ENCODE measurements around the gene FAM149B1. TPM values are rescaled to one million over a fixed set of nuclear protein-coding genes. Genes with fewer than 3 reads are reported as not detected.

Gene FAM149B1
- total and polyA plus RNA-seq, 2 of the 13 experiments (the other 11 are each of a cell fraction or from before 2014, with no cell fraction given): 9.3 to 16.8 TPM

GRCh38 chr10:73247509-73248258 is 79.8 kb downstream of the FAM149B1 start:
- Histone ChIP-seq H3K36me3 (replicated peaks in 1 of 2; ENCODE audit: control insufficient read depth in 1 of 2, insufficient read depth in 2 of 2, low read length in 2 of 2) (peaks cover 4 to 28% of the 10 kb centered on the region in 2 experiments), H3K27me3 (ENCODE audit: control insufficient read depth in 1 of 2, insufficient read depth in 2 of 2, low read length in 2 of 2) (no peaks in the 10 kb centered on the region; a peak in 1 of 5 replicates), H3K4me1 (ENCODE audit: insufficient read depth, low read length) (peaks cover 50% of the 10 kb centered on the region), H4K20me1 (ENCODE audit: insufficient read depth, low read length) (no peaks in the 10 kb centered on the region), H3K9me3 (ENCODE audit: low read length) (no peaks in the 10 kb centered on the region), H3K79me2 (ENCODE audit: insufficient read depth, low read length) (peaks cover 51% of the 10 kb centered on the region), H3K9ac (ENCODE audit: insufficient read depth, low read depth, low read length) (peak overlapping the region; percentile 81), H3K27ac (ENCODE audit: extremely low read length, insufficient read depth, low read length) (peak overlapping the region; percentile 94), H2AFZ (ENCODE audit: low read length) (no peak overlapping the region), H3K4me3 (replicated peaks in 1 of 3; ENCODE audit: insufficient read depth in 1 of 3, low read depth in 2 of 3, low read length in 3 of 3) (peak overlapping the region; percentile 46 to 97 (median 79)), H3K4me2 (ENCODE audit: low read depth, low read length) (peak overlapping the region; percentile 79)
- DNase-seq (ENCODE audit: low spot score): no peak
- TF ChIP-seq MAFK (conservative IDR thresholded peaks at IDR 0.05 in 1 of 2, IDR thresholded peaks at IDR 0.05 in 1 of 2; ENCODE audit: low read length in 2 of 2) (peak; percentile 38 to 75; a peak in 3 of 4 replicates), ZNF367 (CRISPR knock-in tag; IDR thresholded peaks at IDR 0.05; ENCODE audit: borderline replicate concordance) (no peak), ZNF280B (CRISPR knock-in tag; IDR thresholded peaks at IDR 0.05; ENCODE audit: borderline replicate concordance) (no peak), CTCF (CRISPR knock-in tag; IDR thresholded peaks at IDR 0.05) (no peak), MAFF (IDR thresholded peaks at IDR 0.05; ENCODE audit: low read depth, low read length) (peak; percentile 65), ZBTB37 (CRISPR knock-in tag; IDR thresholded peaks at IDR 0.05) (0 out of 2 replicates have a peak, but pooled peaks have one; percentile 1), BRF2 (CRISPR knock-in tag; IDR thresholded peaks at IDR 0.05) (peak; percentile 14; the same call in 1 of the 2 replicates), ZC3H4 (CRISPR knock-in tag; IDR thresholded peaks at IDR 0.05; ENCODE audit: borderline replicate concordance) (0 out of 2 replicates have a peak, but pooled peaks have one; percentile 34)
- BruUV-seq (replicated peaks): TSS peak; percentile 94
- in situ Hi-C loops (cut with HindIII; ENCODE audit: extremely low pct_ligation_motif_present, low pct_unique_long_range_greater_than_20kb): no loop called here
- ChIA-PET POLR2A (interaction anchor here (0.7 to 2.6 kb wide), 12 partner anchors 10 to 893 kb away, joined by 3 to 20 read pairs (median 4); partner anchors contain the start of genes ANXA7, CFAP70, DNAJB12 and ECD), CTCF (ENCODE audit: low intra/inter-chr PET ratio, low total read pairs) (no interaction called here)
- no peak for ATAC-seq
- intact Hi-C loops (cut with micrococcal nuclease; ENCODE audit: unreplicated experiment): loop anchor here (2.0 kb wide), 1 partner anchor 79 kb away; the partner anchor contains the start of genes ECD and FAM149B1
- 24% methylated on average over 4 of the region's 4 CpGs for WGBS (ENCODE audit: low lambda C conversion rate)
- FAIRE-seq: no peak

All from HepG2 (cell line).